SK-N-SH treated with all-trans-retinoic acid at 6 μM for 48 hours (cell line): Measurements from ENCODE around the gene CERS4.
"Not testable (repeated sequence)": the region's sequence is repeated elsewhere in the genome, so short reads cannot be mapped to it uniquely, and the experiment has no call there.

ENCODE experiments used
- ARNTL ChIP-seq: fragments of 450-650 bp; formaldehyde crosslinking; IDR thresholded peaks from 2 replicates; pipeline ENCODE4 v1.5.0; 2020; ENCODE audit warnings: low read depth, mild to moderate bottlenecking, moderate library complexity, borderline replicate concordance
- BACH2 ChIP-seq: fragments of 250-450 bp; sonication (Bioruptor Pico); IDR thresholded peaks from 2 replicates; pipeline ENCODE4 v1.9.0; 2021; ENCODE audit warnings: mild to moderate bottlenecking, borderline replicate concordance
- GLIS3 ChIP-seq: fragments of 250-450 bp; sonication (Bioruptor Pico); IDR thresholded peaks from 2 replicates; pipeline ENCODE4 v1.5.0; 2020; ENCODE audit warnings: mild to moderate bottlenecking, moderate library complexity
- OSR1 ChIP-seq: fragments of 250-450 bp; sonication (Bioruptor Pico); IDR thresholded peaks from 2 replicates; pipeline ENCODE4 v1.8.0; 2022; ENCODE audit warnings: moderate library complexity, mild to moderate bottlenecking, inconsistent platforms
- ZC3H10 ChIP-seq: fragments of 250-450 bp; sonication (Bioruptor Pico); IDR thresholded peaks from 2 replicates; pipeline ENCODE4 v1.5.1; 2021; ENCODE audit warnings: mild to moderate bottlenecking, moderate library complexity
- ZFP3 ChIP-seq: fragments of 250-450 bp; sonication (Bioruptor Pico); IDR thresholded peaks from 2 replicates; pipeline ENCODE4 v1.5.0; 2020; ENCODE audit warnings: mild to moderate bottlenecking, moderate library complexity
- ZFP30 ChIP-seq: fragments of 450-650 bp; formaldehyde crosslinking; IDR thresholded peaks from 2 replicates; pipeline ENCODE4 v1.5.0; 2022; ENCODE audit warnings: mild to moderate bottlenecking, moderate library complexity
- ZNF70 ChIP-seq: fragments of 450-650 bp; formaldehyde crosslinking; IDR thresholded peaks from 2 replicates; pipeline ENCODE4 v1.5.0; 2020; ENCODE audit warnings: mild to moderate bottlenecking, moderate library complexity
- ZNF8 ChIP-seq: fragments of 450-650 bp; formaldehyde crosslinking; IDR thresholded peaks from 2 replicates; pipeline ENCODE4 v1.5.0; 2020; ENCODE audit warnings: mild to moderate bottlenecking, moderate library complexity
- TF ChIP-seq, protein P1 (sequence below): fragments of 250-450 bp; sonication (Bioruptor Pico); IDR thresholded peaks from 2 replicates; pipeline ENCODE4 v1.5.1; 2020; ENCODE audit warnings: low read depth, mild to moderate bottlenecking, moderate library complexity
- TF ChIP-seq, protein P2 (sequence below): fragments of 250-450 bp; sonication (Bioruptor Pico); IDR thresholded peaks from 2 replicates; pipeline ENCODE4 v1.5.1; 2021; ENCODE audit warnings: mild to moderate bottlenecking, moderate library complexity

DNA sequence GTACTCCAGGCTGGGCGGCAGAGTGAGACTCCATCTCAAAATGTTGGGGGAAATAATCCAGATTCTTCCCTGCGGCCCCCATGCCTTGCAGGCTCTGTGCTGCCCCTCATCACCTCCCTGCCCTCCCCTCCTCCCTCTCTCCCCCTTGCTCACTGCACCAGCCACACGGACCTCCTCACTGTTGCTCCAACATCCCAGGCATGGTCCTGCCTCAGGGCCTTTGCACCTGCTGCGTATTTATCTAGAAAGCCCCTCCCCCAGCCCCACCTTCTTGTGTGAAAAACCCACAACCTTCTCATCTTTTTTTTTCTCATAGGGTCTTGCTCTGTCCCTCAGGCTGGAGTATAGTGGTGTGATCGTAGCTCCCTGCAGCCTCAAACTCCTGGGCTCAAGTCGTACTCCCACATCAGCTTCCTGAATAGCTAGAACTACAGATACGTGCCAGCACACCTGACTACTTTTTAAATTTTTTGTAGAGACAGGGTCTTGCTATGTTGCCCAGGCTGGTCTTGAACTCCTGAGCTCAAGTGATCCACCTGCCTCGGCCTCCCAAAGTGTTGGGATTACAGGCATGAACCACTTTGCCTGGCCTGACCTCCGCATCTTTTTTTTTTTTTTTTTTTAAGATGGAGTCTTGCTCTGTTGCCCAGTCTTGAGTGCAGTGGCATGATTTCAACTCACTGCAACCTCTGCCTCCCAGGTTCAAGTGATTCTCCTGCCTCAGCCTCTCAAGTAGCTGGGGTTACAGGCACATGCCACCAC, 38.1 kb downstream of the CERS4 start:
- TF ChIP-seq ZFP30 (CRISPR knock-in tag); ZNF70 (CRISPR knock-in tag); BACH2 (CRISPR knock-in tag); ZC3H10; ARNTL (CRISPR knock-in tag); GLIS3 (CRISPR knock-in tag); OSR1 (CRISPR knock-in tag); ZNF8 (CRISPR knock-in tag); ZFP3: not testable (repeated sequence)
- TF ChIP-seq, protein P1, sequence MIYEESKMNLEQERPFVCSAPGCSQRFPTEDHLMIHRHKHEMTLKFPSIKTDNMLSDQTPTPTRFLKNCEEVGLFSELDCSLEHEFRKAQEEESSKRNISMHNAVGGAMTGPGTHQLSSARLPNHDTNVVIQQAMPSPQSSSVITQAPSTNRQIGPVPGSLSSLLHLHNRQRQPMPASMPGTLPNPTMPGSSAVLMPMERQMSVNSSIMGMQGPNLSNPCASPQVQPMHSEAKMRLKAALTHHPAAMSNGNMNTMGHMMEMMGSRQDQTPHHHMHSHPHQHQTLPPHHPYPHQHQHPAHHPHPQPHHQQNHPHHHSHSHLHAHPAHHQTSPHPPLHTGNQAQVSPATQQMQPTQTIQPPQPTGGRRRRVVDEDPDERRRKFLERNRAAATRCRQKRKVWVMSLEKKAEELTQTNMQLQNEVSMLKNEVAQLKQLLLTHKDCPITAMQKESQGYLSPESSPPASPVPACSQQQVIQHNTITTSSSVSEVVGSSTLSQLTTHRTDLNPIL (CRISPR knock-in tag), result not testable (repeated sequence)
- TF ChIP-seq, protein P2, sequence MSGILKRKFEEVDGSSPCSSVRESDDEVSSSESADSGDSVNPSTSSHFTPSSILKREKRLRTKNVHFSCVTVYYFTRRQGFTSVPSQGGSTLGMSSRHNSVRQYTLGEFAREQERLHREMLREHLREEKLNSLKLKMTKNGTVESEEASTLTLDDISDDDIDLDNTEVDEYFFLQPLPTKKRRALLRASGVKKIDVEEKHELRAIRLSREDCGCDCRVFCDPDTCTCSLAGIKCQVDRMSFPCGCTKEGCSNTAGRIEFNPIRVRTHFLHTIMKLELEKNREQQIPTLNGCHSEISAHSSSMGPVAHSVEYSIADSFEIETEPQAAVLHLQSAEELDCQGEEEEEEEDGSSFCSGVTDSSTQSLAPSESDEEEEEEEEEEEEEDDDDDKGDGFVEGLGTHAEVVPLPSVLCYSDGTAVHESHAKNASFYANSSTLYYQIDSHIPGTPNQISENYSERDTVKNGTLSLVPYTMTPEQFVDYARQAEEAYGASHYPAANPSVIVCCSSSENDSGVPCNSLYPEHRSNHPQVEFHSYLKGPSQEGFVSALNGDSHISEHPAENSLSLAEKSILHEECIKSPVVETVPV, result not testable (repeated sequence)
